Loucy (cell line): ENCODE results near the gene EIF2B1.

ENCODE experiments used
- H2AFZ ChIP-seq: fragments of 200-600 bp; sonication (generic); 2 replicates; pipeline ENCODE4 v1.6.0; 2016; ENCODE audit warnings: antibody characterized with exemption, mild to moderate bottlenecking, low read length, moderate library complexity
- H3F3A ChIP-seq: fragments of 200-600 bp; 2 replicates; pipeline ENCODE4 v1.6.0; 2016; ENCODE audit warnings: antibody characterized with exemption, low read depth, mild to moderate bottlenecking
- H3K27me3 ChIP-seq: fragments of 200-600 bp; sonication (generic); 2 replicates; pipeline ENCODE4 v1.6.1; 2014; ENCODE audit warnings: low read length, mild to moderate bottlenecking; ENCODE audit not compliant: insufficient read depth, poor library complexity, severe bottlenecking
- H3K36me3 ChIP-seq: fragments of 200-600 bp; sonication (generic); 2 replicates; pipeline ENCODE4 v1.6.1; 2016; ENCODE audit warnings: low read length; ENCODE audit not compliant: insufficient read depth
- H3K4me1 ChIP-seq: fragments of 200-600 bp; sonication (generic); 2 replicates; pipeline ENCODE4 v1.5.1; 2014; ENCODE audit warnings: low read length, mild to moderate bottlenecking; ENCODE audit not compliant: insufficient read depth, poor library complexity, severe bottlenecking
- H3K4me2 ChIP-seq: fragments of 200-600 bp; sonication (generic); 2 replicates; pipeline ENCODE4 v1.6.0; 2014; ENCODE audit warnings: antibody characterized with exemption, low read length, low read depth, mild to moderate bottlenecking; ENCODE audit not compliant: poor library complexity, severe bottlenecking
- H3K4me3 ChIP-seq: fragments of 200-600 bp; sonication (generic); 2 replicates; pipeline ENCODE4 v1.5.1; 2014; ENCODE audit warnings: low read length, mild to moderate bottlenecking, mixed read lengths; ENCODE audit not compliant: poor library complexity, severe bottlenecking
- H3K79me2 ChIP-seq: fragments of 200-600 bp; sonication (generic); 2 replicates; pipeline ENCODE4 v1.6.1; 2014; ENCODE audit warnings: low read length; ENCODE audit not compliant: insufficient read depth
- H3K9ac ChIP-seq: fragments of 200-600 bp; sonication (generic); 2 replicates; pipeline ENCODE4 v1.6.0; 2014; ENCODE audit warnings: mild to moderate bottlenecking, low read depth, low read length, moderate library complexity; ENCODE audit not compliant: poor library complexity, severe bottlenecking
- H3K9me2 ChIP-seq: fragments of 200-600 bp; sonication (generic); replicated peaks from 2 replicates; pipeline ENCODE4 v1.6.1; 2016; ENCODE audit warnings: low read depth, low read length, mixed read lengths
- H3K9me3 ChIP-seq: fragments of 200-600 bp; sonication (generic); 2 replicates; pipeline ENCODE4 v1.6.1; 2014; ENCODE audit warnings: mild to moderate bottlenecking, antibody characterized with exemption, low read length, low read depth; ENCODE audit not compliant: insufficient read depth
- H4K20me1 ChIP-seq: fragments of 200-600 bp; sonication (generic); 2 replicates; pipeline ENCODE4 v1.6.0; 2014; ENCODE audit warnings: antibody characterized with exemption, low read length, mild to moderate bottlenecking; ENCODE audit not compliant: insufficient read depth, poor library complexity, severe bottlenecking
- CTCF ChIP-seq: fragments of 200-600 bp; sonication (generic); conservative IDR thresholded peaks from 2 replicates; pipeline ENCODE4 v1.5.1; 2014; ENCODE audit warnings: mild to moderate bottlenecking, antibody characterized with exemption, low read length
- EZH2phosphoT487 ChIP-seq: fragments of 200-600 bp; IDR thresholded peaks from 2 replicates; pipeline ENCODE4 v1.6.1; 2018; ENCODE audit warnings: antibody characterized with exemption, mild to moderate bottlenecking, moderate library complexity, borderline replicate concordance

EIF2B1 gene

GRCh38 chr12:123676616-123677320, 43.3 kb upstream of the EIF2B1 start:
- H3K36me3 ChIP-seq: no peaks in the 10 kb centered on the region
- H3K9ac ChIP-seq: no peak overlapping the region
- H3K9me3 ChIP-seq: no peaks in the 10 kb centered on the region
- no peaks in the 10 kb centered on the region for H3K9me2 ChIP-seq
- no peaks in the 10 kb centered on the region for H3F3A ChIP-seq
- H3K4me1 ChIP-seq: no peaks in the 10 kb centered on the region
- no peak overlapping the region for H3K4me3 ChIP-seq
- no peak overlapping the region for H2AFZ ChIP-seq
- no peaks in the 10 kb centered on the region for H3K27me3 ChIP-seq
- H3K79me2 ChIP-seq: no peaks in the 10 kb centered on the region
- no peaks in the 10 kb centered on the region for H4K20me1 ChIP-seq
- TF ChIP-seq CTCF (no peak), EZH2phosphoT487 (no peak)
- H3K4me2 ChIP-seq: no peak overlapping the region

- Histone ChIP-seq H2AFZ (no peak overlapping the region), H3K9me2 (no peaks in the 10 kb centered on the region), H3K27me3 (no peaks in the 10 kb centered on the region), H3K9ac (no peak overlapping the region), H3K4me1 (peaks cover 6% of the 10 kb centered on the region), H3K4me2 (no peak overlapping the region), H3K79me2 (no peaks in the 10 kb centered on the region), H4K20me1 (no peaks in the 10 kb centered on the region), H3K4me3 (no peak overlapping the region), H3K9me3 (no peaks in the 10 kb centered on the region), H3K36me3 (no peaks in the 10 kb centered on the region), H3F3A (no peaks in the 10 kb centered on the region)
- TF ChIP-seq EZH2phosphoT487 (no peak), CTCF (no peak)
Measured at GRCh38 chr12:123675436-123675835, 42.0 kb upstream of the EIF2B1 start.

- H3K4me2 ChIP-seq: peak overlapping the region; percentile 97
- no peaks in the 10 kb centered on the region for H3K9me2 ChIP-seq
- TF ChIP-seq CTCF (no peak), EZH2phosphoT487 (no peak)
- peaks cover 6% of the 10 kb centered on the region for H3K4me1 ChIP-seq
- H3K9ac ChIP-seq: peak overlapping the region; percentile 55
- H3K79me2 ChIP-seq: no peaks in the 10 kb centered on the region
- no peaks in the 10 kb centered on the region for H4K20me1 ChIP-seq
- H2AFZ ChIP-seq: no peak overlapping the region
- H3K9me3 ChIP-seq: no peaks in the 10 kb centered on the region
- H3K27me3 ChIP-seq: no peaks in the 10 kb centered on the region
- H3K4me3 ChIP-seq: peak overlapping the region; percentile 86
- no peaks in the 10 kb centered on the region for H3K36me3 ChIP-seq
- H3F3A ChIP-seq: no peaks in the 10 kb centered on the region
Measured at GRCh38 chr12:123671876-123672275, 38.4 kb upstream of the EIF2B1 start.
